Ovary (tissue), 3 donors: ENCODE results near the gene MAD1L1.
"Not testable (repeated sequence)": the region's sequence is repeated elsewhere in the genome, so short reads cannot be mapped to it uniquely, and the experiment has no call there.

Experiments used
- EP300 ChIP-seq: sonication (generic); formaldehyde crosslinking; IDR thresholded peaks from one replicate; pipeline ENCODE4 v1.6.1; 2017; ENCODE audit warnings: antibody characterized with exemption
- POLR2A ChIP-seq: fragments of 450-650 bp; IDR thresholded peaks from one replicate; pipeline ENCODE4 v1.6.1; 2017; ENCODE audit warnings: antibody characterized with exemption, mild to moderate bottlenecking, moderate library complexity
- TF ChIP-seq, protein P1 (sequence below), 3 donors: fragments of 450-650 bp in 2 of 3; fragments of 200-600 bp in 1 of 3; IDR thresholded peaks; one replicate each; pipeline versions ENCODE4 v1.5.1 to v1.8.0; 2016 to 2022; ENCODE audit warnings: antibody characterized with exemption in 3 of 3, mild to moderate bottlenecking in 1 of 3
- donor health status: DM: no; HTN: no; CAD: no.

DNA sequence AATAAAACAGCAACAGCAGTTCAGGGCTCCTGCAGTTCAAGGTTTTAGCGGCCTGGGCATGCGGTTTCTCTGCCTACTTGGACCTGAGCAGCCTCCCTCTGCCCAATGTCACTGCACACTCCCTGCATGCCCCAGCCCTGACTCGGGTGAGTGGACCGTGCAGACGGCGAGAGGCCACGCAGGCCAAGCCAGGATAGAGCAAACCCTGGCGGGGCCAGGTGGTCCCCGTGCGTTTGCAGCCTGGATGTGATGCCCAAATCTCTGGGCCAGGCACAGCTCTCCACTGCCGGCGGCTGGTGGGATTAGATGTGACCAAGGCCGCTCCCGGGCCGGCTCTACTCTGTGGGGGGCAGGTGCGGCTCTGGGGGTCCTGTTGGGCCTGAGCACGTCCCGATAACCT lies 392.0 kb downstream of the MAD1L1 start:
- TF ChIP-seq, protein P1, sequence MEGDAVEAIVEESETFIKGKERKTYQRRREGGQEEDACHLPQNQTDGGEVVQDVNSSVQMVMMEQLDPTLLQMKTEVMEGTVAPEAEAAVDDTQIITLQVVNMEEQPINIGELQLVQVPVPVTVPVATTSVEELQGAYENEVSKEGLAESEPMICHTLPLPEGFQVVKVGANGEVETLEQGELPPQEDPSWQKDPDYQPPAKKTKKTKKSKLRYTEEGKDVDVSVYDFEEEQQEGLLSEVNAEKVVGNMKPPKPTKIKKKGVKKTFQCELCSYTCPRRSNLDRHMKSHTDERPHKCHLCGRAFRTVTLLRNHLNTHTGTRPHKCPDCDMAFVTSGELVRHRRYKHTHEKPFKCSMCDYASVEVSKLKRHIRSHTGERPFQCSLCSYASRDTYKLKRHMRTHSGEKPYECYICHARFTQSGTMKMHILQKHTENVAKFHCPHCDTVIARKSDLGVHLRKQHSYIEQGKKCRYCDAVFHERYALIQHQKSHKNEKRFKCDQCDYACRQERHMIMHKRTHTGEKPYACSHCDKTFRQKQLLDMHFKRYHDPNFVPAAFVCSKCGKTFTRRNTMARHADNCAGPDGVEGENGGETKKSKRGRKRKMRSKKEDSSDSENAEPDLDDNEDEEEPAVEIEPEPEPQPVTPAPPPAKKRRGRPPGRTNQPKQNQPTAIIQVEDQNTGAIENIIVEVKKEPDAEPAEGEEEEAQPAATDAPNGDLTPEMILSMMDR (IDR thresholded peaks at IDR 0.05) = not testable (repeated sequence)
- not testable (repeated sequence) for TF ChIP-seq EP300, POLR2A
